Endodermal cell (in vitro differentiated cells): ENCODE data around the gene CHRND. TPM values are rescaled to one million over a fixed set of nuclear protein-coding genes. Genes with fewer than 3 reads are reported as not detected.

Experiments
- DNase-seq: peaks from one replicate; pipeline ENCODE4 v3.0.0-alpha.2; 2017
- H3K27ac ChIP-seq: 2 replicates; pipeline ENCODE4 v1.5.1; 2013; ENCODE audit warnings: mild to moderate bottlenecking, low read depth, low read length, moderate library complexity
- H3K27me3 ChIP-seq: 2 replicates; pipeline ENCODE4 v1.6.1; 2013; ENCODE audit warnings: mild to moderate bottlenecking, low read length, moderate library complexity; ENCODE audit not compliant: insufficient read depth, control insufficient read depth, poor library complexity, severe bottlenecking
- H3K36me3 ChIP-seq: 2 replicates; pipeline ENCODE4 v1.7.0; 2013; ENCODE audit warnings: mild to moderate bottlenecking, low read length, moderate library complexity; ENCODE audit not compliant: control insufficient read depth, insufficient read depth
- H3K4me1 ChIP-seq: one replicate; pipeline ENCODE4 v1.7.0; 2013; ENCODE audit warnings: low read length; ENCODE audit not compliant: control insufficient read depth, insufficient read depth
- H3K4me3 ChIP-seq: 2 replicates; pipeline ENCODE4 v1.5.1; 2013; ENCODE audit warnings: mild to moderate bottlenecking, low read length, moderate library complexity
- H3K9ac ChIP-seq: 2 replicates; pipeline ENCODE4 v1.6.1; 2013; ENCODE audit warnings: mild to moderate bottlenecking, low read length, moderate library complexity; ENCODE audit not compliant: poor library complexity, severe bottlenecking; ENCODE audit errors: extremely low read depth
- H3K9me3 ChIP-seq: 2 replicates; pipeline ENCODE4 v1.6.1; 2013; ENCODE audit warnings: mild to moderate bottlenecking, low read length, moderate library complexity; ENCODE audit not compliant: control insufficient read depth
- H3K27ac Mint-ChIP-seq: 2 replicates; pipeline ENCODE4 v1.8.0; 2020; ENCODE audit warnings: mixed read lengths
- H3K27me3 Mint-ChIP-seq: 2 replicates; pipeline ENCODE4 v1.8.0; 2021; ENCODE audit warnings: mild to moderate bottlenecking, mixed read lengths; ENCODE audit not compliant: insufficient read depth
- H3K36me3 Mint-ChIP-seq: 2 replicates; pipeline ENCODE4 v1.8.0; 2020; ENCODE audit warnings: low read depth, mixed read lengths
- H3K4me1 Mint-ChIP-seq: 2 replicates; pipeline ENCODE4 v1.8.0; 2020; ENCODE audit warnings: mixed read lengths
- H3K4me3 Mint-ChIP-seq: 2 replicates; pipeline ENCODE4 v1.8.0; 2020; ENCODE audit warnings: mild to moderate bottlenecking, moderate library complexity, mixed read lengths
- H3K9me3 Mint-ChIP-seq: 2 replicates; pipeline ENCODE4 v1.8.0; 2020; ENCODE audit warnings: mild to moderate bottlenecking, mixed read lengths
- CTCF ChIP-seq: fragments of 200-600 bp; sonication (generic); conservative IDR thresholded peaks from 2 replicates; pipeline ENCODE4 v1.5.0; 2021; ENCODE audit warnings: antibody characterized with exemption, mild to moderate bottlenecking
- WGBS, 2 experiments: methylation state at CpG; one replicate each; pipeline versions ENCODE4 v1.1.5 to v1.1.7; 2013; ENCODE audit warnings: missing lambda C conversion rate in 2 of 2, mixed read lengths in 1 of 2; ENCODE audit not compliant: insufficient coverage in 1 of 2, insufficient read length in 1 of 2; 5-methylcytosine and 5-hydroxymethylcytosine counted together
- total RNA-seq, 2 donors: library from RNA; stranded (reverse); fragmentation: NEBNext Ultra II Directional in 1 of 2; extraction: Animal tissue kit (Norgen Biotek cat#: 25700) in 1 of 2; gene quantifications; 2 replicates in 1 of 2; 3 replicates in 1 of 2; pipeline ENCODE4 v1.2.1, GENCODE V29; 2021

Gene CHRND
- total RNA-seq, 2 donors from 2014 or later = 0.11 TPM; not detected in 1

GRCh38 chr2:232573771-232574435 is 47.9 kb downstream of the CHRND start:
- Mint-ChIP-seq H3K27ac (no peak overlapping the region), H3K9me3 (no peaks in the 10 kb centered on the region), H3K27me3 (no peaks in the 10 kb centered on the region), H3K4me1 (no peaks in the 10 kb centered on the region), H3K4me3 (no peak overlapping the region), H3K36me3 (peaks cover 66% of the 10 kb centered on the region)
- Histone ChIP-seq H3K9ac (no peak overlapping the region), H3K4me3 (no peak overlapping the region), H3K4me1 (no peaks in the 10 kb centered on the region), H3K27ac (no peak overlapping the region), H3K27me3 (no peaks in the 10 kb centered on the region), H3K36me3 (peaks cover 73% of the 10 kb centered on the region), H3K9me3 (no peaks in the 10 kb centered on the region)
- no peak for DNase-seq
- TF ChIP-seq CTCF = no peak
- 94 to 100% methylated on average over 3 to 8 of the region's 8 CpGs for WGBS, 2 experiments

DNA sequence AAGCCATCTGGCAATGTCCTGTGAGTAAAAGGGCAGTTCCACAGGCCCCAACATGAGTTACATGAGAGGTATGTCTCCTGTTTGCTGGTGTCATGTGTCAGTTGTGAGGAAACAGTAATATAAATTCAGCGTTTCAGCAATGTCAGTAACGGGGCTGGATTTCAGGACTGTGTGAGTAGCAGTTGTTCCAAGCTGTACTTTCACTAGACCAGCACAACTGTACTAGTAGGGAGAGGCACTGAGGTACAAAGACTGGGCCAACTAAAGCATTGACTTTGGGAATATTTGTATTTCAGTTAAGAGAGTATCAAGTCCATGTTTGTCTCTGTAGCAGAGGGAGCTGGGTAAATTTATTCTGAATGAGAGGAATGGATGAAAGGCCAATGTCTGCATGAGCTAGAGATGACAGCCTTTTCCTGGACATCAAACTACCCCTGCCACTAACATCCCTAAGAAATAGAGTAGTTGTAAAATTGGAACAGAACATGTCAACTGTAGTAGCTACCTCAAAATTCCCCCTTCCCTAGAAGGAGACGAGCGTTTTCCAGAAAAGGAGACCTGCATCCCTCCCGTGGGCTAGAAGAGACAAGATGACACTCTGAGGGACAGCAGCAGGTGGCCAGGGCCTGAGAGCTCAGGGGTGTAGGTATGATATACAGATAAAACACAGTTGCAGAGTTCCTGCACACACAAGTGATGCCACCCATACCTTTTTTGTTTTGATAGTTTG is 48.9 kb downstream of the CHRND start:
- H3K9me3 ChIP-seq = no peaks in the 10 kb centered on the region
- Mint-ChIP-seq H3K27me3 (no peaks in the 10 kb centered on the region), H3K36me3 (peaks cover 59% of the 10 kb centered on the region), H3K4me3 (no peak overlapping the region), H3K4me1 (no peaks in the 10 kb centered on the region), H3K27ac (no peak overlapping the region), H3K9me3 (no peaks in the 10 kb centered on the region)
- peaks cover 67% of the 10 kb centered on the region for H3K36me3 ChIP-seq
- WGBS, 2 experiments = 97 to 100% methylated on average over 2 to 5 of the region's 5 CpGs
- no peak overlapping the region for H3K4me3 ChIP-seq
- no peaks in the 10 kb centered on the region for H3K27me3 ChIP-seq
- TF ChIP-seq CTCF = no peak
- DNase-seq = no peak
- no peak overlapping the region for H3K27ac ChIP-seq
- no peaks in the 10 kb centered on the region for H3K4me1 ChIP-seq
- H3K9ac ChIP-seq = no peak overlapping the region

GRCh38 chr2:232575404-232575746 is 49.4 kb downstream of the CHRND start:
- H3K9me3 ChIP-seq = no peaks in the 10 kb centered on the region
- H3K36me3 ChIP-seq = peaks cover 70% of the 10 kb centered on the region
- no peak overlapping the region for H3K27ac Mint-ChIP-seq
- no peaks in the 10 kb centered on the region for H3K9me3 Mint-ChIP-seq
- H3K4me3 Mint-ChIP-seq = no peak overlapping the region
- H3K27me3 ChIP-seq = no peaks in the 10 kb centered on the region
- no peak for TF ChIP-seq CTCF
- H3K36me3 Mint-ChIP-seq = peaks cover 55% of the 10 kb centered on the region
- H3K4me1 ChIP-seq = no peaks in the 10 kb centered on the region
- H3K4me3 ChIP-seq = no peak overlapping the region
- no peak overlapping the region for H3K9ac ChIP-seq
- no peak overlapping the region for H3K27ac ChIP-seq
- no peaks in the 10 kb centered on the region for H3K27me3 Mint-ChIP-seq
- DNase-seq = no peak
- no peaks in the 10 kb centered on the region for H3K4me1 Mint-ChIP-seq
- 95 to 100% methylated on average over 1 of the region's 1 CpG for WGBS, 2 experiments
